DOHH2 (cell line): ENCODE measurements around the gene ETF1.

Source experiments
- CTCF ChIP-seq: fragments of 200-600 bp; sonication (generic); IDR thresholded peaks from one replicate; pipeline ENCODE4 v1.5.1; 2014; ENCODE audit warnings: antibody characterized with exemption, mild to moderate bottlenecking, low read depth, low read length; ENCODE audit not compliant: poor library complexity, severe bottlenecking
- EZH2phosphoT487 ChIP-seq: fragments of 200-600 bp; sonication (generic); IDR thresholded peaks from 2 replicates; pipeline ENCODE4 v1.6.1; 2017; ENCODE audit warnings: borderline replicate concordance, mild to moderate bottlenecking, antibody characterized with exemption, low read length, moderate library complexity, mixed read lengths

GRCh38 chr5:138492560-138493045 lies 50.4 kb downstream of the ETF1 start:
- no peak for TF ChIP-seq CTCF
- TF ChIP-seq EZH2phosphoT487 = no peak
